ENCODE data around the gene ZNF610.

Gene ZNF610

GRCh38 chr19:52398081-52398441 lies 62.0 kb downstream of the ZNF610 start:
- no peak for DNase-seq

- no peak for DNase-seq
Measured at GRCh38 chr19:52410276-52410675, 74.2 kb downstream of the ZNF610 start.

DNA sequence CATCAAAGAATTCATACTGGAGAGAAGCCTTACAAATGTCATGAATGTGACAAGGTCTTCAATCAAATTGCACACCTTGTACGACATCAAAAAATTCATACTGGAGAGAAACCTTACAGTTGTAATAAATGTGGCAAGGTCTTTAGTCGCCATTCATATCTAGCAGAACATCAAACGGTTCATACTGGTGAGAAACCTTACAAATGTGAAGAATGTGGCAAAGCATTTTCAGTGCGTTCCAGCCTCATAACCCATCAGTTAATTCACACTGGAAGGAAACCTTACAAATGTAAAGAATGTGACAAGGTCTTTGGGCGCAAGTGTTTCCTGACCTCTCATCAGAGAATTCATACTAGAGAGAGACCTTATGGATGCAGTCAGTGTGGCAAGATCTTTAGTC lies 79.7 kb downstream of the ZNF610 start:
- DNase-seq: no peak

Data from activated CD4-positive, alpha-beta T cell treated with anti-CD3 and anti-CD28 coated beads for 4 hours (primary cell).